Measurements from ENCODE around the gene TSTD2.

GRCh38 chr9:97604901-97605645 lies 28.1 kb downstream of the TSTD2 start:
- TF ChIP-seq, protein P1, sequence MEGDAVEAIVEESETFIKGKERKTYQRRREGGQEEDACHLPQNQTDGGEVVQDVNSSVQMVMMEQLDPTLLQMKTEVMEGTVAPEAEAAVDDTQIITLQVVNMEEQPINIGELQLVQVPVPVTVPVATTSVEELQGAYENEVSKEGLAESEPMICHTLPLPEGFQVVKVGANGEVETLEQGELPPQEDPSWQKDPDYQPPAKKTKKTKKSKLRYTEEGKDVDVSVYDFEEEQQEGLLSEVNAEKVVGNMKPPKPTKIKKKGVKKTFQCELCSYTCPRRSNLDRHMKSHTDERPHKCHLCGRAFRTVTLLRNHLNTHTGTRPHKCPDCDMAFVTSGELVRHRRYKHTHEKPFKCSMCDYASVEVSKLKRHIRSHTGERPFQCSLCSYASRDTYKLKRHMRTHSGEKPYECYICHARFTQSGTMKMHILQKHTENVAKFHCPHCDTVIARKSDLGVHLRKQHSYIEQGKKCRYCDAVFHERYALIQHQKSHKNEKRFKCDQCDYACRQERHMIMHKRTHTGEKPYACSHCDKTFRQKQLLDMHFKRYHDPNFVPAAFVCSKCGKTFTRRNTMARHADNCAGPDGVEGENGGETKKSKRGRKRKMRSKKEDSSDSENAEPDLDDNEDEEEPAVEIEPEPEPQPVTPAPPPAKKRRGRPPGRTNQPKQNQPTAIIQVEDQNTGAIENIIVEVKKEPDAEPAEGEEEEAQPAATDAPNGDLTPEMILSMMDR (IDR thresholded peaks at IDR 0.05) = no peak
- TF ChIP-seq POLR2A (IDR thresholded peaks at IDR 0.05) = no peak
- TF ChIP-seq POLR2AphosphoS5 (IDR thresholded peaks at IDR 0.05) = no peak
